HG02981 (cell line): ENCODE measurements around the gene RFC3.
A peak's percentile ranks its signal among the peaks of the same experiment; 100 is the strongest.
"Not testable (repeated sequence)": the region's sequence is repeated elsewhere in the genome, so short reads cannot be mapped to it uniquely, and the experiment has no call there.

Experiments
- ATAC-seq: cut with Tn5 transposase; IDR thresholded peaks from one replicate; pipeline ENCODE4 v1.9.1; 2021; ENCODE audit warnings: mild to moderate bottlenecking, moderate library complexity; ENCODE audit not compliant: unreplicated experiment

Gene RFC3

GRCh38 chr13:33817901-33818706 is at the start of gene RFC3:
RFC3 (plus strand) TSS chr13:33818149; CDS start chr13:33818179, 30 bp downstream.
- peak; percentile 95 for ATAC-seq

- no peak for ATAC-seq
Observed at GRCh38 chr13:33771296-33771695, 46.7 kb upstream of the RFC3 start.

- no peak for ATAC-seq
Observed at GRCh38 chr13:33773790-33774462, 44.0 kb upstream of the RFC3 start.

GRCh38 chr13:33775339-33776108 is 42.4 kb upstream of the RFC3 start:
- no peak for ATAC-seq

GRCh38 chr13:33776239-33776881 is 41.6 kb upstream of the RFC3 start:
- no peak for ATAC-seq

GRCh38 chr13:33782631-33783030 is 35.3 kb upstream of the RFC3 start:
- ATAC-seq, result no peak

- ATAC-seq, result not testable (repeated sequence)
Observed at GRCh38 chr13:33783212-33783611, 34.7 kb upstream of the RFC3 start.

- no peak for ATAC-seq
Observed at GRCh38 chr13:33784738-33785137, 33.2 kb upstream of the RFC3 start.

- ATAC-seq, result no peak
Observed at GRCh38 chr13:33785384-33785783, 32.6 kb upstream of the RFC3 start.

GRCh38 chr13:33787051-33787591 is 30.8 kb upstream of the RFC3 start:
- no peak for ATAC-seq

GRCh38 chr13:33789066-33789606 is 28.8 kb upstream of the RFC3 start:
- ATAC-seq, result no peak

- ATAC-seq, result no peak
Observed at GRCh38 chr13:33789739-33790138, 28.2 kb upstream of the RFC3 start.

- ATAC-seq, result no peak
Observed at GRCh38 chr13:33793726-33794125, 24.2 kb upstream of the RFC3 start.

- no peak for ATAC-seq
Observed at GRCh38 chr13:33794576-33794975, 23.4 kb upstream of the RFC3 start.

- ATAC-seq, result no peak
Observed at GRCh38 chr13:33796095-33796494, 21.9 kb upstream of the RFC3 start.

GRCh38 chr13:33797622-33798021 is 20.3 kb upstream of the RFC3 start:
- no peak for ATAC-seq

GRCh38 chr13:33798023-33798422 is 19.9 kb upstream of the RFC3 start:
- ATAC-seq, result no peak

GRCh38 chr13:33799950-33800592 is 17.9 kb upstream of the RFC3 start:
- ATAC-seq, result no peak

- ATAC-seq, result no peak
Observed at GRCh38 chr13:33800646-33801186, 17.2 kb upstream of the RFC3 start.
